ENCODE results near the gene NSUN5. TPM values are rescaled to one million over a fixed set of nuclear protein-coding genes. Genes with fewer than 3 reads are reported as not detected.
"Not testable (repeated sequence)": the region's sequence is repeated elsewhere in the genome, so short reads cannot be mapped to it uniquely, and the experiment has no call there.

Gene NSUN5
- 9.4 TPM for total RNA-seq

DNA sequence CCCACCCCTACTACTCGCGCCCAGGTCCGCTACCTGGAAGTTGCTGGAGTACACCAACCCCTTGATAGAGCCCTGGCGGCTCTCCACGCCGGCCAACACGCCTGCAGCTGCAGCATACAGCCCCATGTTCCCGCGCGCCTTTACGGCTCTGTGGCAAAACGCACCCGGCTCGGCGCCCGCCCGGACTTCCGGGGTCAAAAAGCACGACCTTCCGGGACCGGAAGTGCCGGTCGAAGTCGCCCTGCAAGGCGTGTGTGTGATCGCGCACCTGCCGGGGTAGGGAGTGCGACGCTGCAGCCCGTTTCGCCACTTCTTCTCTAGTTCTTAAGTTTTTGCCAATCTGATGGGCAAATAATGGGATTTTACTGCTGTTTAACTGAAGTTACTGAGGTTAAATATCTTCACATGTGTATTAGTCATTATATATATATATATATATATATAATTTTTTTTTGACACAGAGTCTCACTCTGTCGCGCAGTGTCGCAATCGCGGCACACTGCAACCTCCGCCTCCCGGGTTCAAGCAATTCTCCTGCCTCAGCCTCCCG, at the start of gene NSUN5:
TSS of gene NSUN5 (minus strand) at position 162 of the 550 bp plus-strand sequence. CDS start at position 126, 36 bp downstream.
- peak; percentile 45 for DNase-seq

DNA sequence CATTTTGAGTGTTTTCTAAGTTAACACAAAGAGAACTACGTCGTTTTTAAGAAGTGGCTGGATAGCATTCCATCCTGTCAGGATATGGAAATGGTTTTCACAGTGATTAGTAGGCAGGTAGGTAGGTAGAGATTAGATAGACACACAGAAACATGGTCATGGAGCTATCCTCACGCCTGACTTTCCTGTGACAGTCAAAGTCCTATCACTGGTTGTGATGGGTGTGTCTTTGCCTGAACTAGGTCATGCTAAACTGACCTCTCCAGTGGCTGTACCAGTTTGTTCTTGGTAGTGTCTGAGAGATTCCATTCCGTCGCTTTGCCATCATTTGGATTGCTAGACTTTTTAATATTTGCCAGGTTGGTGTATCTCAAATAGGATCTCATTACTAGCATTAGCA, 47.5 kb upstream of the NSUN5 start:
- DNase-seq = no peak

DNA sequence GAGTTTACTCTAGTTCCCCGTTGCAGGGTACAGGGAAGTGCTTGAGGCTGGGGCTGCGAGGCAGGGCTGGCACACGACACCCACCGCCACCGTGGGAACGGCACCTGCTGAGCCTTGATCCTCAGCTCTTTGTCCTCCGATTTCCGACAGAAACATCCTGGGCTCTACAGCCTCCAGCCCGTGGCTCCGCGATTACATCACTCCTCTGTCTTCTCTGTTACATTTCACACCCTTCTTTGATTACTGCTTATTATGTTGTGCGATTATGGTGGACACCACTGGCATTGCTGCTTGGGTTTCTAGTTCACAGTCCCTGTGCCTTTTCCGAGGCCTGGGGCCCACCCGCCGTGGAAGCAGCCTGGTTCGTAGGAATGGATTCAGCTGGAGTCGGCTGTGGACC, 46.2 kb upstream of the NSUN5 start:
- DNase-seq = no peak

DNA sequence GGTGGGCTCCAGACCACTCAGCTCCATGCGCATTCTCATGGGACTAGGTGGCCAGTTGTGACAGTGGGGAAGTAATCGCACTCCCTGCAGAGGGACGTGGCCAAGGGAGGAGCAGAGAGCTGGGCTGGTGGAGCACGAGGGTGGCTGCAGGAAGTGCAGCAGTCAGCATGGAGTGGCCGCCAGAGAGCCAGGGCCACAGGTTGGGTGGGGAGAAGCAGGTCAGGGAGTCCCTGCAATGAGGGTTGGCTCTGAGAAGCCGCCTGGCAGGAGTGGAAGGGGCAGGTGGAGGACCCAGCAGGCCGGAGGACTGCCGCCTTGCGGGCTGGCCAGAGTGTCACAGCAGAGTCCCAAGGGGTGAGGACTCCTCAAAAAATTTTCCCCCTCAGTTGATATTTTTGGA, 45.6 kb upstream of the NSUN5 start:
- no peak for DNase-seq

DNA sequence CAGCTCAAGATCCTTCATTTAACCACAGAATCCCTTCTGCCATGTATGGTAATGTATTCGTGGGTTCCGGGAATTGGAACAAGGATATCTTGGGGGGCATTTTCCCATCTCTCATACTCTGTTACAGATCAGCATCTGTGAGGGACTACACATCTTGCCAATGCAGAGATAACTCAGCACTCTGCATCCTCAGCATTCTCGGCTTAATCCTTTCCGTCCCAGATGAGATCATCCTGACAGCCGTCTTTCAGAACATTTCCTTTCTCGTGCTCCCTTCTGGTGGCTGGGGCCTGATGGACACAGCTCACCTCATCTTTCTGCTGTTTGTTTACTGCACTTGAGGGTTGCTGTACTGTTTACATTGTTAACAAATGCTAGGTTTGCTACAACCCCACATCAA, 44.6 kb upstream of the NSUN5 start:
- no peak for DNase-seq

GRCh38 chr7:73352784-73353183, 44.2 kb upstream of the NSUN5 start:
- DNase-seq = no peak

GRCh38 chr7:73351447-73352167, 43.0 kb upstream of the NSUN5 start:
- no peak for DNase-seq

DNA sequence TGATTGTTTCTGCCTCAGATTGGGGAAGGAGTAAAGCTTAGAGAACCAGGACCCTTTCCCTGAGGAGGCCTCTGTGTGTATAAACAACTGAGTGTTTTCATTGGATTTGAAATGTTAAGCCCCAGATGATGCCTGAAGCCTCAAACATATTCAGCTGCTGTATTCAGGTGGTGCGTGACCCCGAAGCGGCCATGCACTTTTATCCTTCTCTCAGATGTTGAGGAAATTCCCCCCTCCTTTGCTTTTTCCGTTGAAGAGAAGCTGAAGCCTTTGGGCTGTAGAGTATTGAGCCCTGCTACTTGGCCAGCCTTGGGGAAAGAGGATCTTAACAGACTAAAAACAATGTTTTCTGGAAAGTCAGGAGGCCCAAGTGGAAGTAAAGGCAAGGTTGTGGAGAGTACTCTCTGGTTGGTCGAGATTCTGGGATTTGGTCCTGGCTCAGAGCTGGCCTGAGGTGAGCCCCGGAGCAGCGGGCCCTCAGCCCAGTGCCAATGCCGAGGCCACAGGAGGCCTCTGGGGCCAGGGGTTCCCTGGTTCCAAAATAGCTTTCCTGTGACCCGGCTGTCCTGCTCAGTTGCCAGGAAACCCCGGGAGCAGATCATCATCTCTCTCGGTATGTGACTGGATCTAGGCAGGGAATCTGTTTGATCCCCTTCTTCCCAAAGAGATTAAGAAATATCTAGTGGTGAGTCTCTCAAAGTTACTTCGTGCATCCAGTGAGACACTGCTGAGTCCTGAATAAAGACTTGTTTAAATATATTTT, 41.9 kb upstream of the NSUN5 start:
- DNase-seq = no peak

DNA sequence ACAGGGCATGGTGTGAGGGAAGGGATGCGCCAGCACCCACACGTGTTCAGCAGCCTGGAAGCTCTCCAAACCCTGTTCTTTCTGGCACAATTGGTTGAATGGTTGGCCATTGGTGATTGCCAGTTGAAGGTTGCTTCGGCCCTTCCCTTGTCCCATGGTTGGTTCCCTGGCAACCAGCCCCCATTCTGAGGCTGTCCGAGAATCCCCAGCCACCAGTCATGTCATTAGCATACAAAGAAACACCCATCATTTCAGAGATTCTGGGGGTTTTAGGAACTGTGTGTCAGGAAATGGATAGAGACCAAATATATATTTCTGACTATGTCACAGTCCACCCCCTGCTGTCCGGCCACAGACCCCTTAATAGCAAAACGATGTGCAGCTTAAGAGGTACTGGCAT, 41.1 kb upstream of the NSUN5 start:
- DNase-seq = no peak

DNA sequence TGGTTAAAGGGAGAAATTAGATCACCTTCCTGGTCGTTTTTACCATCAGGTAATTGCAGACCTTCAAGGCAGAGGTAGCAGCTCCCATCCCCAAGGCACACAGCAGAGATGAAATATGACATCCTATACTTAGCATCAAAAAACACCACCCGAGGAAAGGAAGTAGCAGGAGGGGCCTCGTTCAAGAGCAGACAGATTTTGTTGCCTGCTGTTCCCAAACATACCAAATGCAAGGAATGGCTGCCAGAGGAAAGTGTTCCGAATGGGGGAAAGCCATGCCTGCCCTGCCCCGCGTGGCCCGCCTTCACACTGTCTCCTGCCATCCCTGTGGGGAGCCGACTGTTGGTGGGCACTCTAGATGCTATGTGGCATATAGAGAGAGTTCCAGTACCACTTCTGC, 37.3 kb upstream of the NSUN5 start:
- no peak for DNase-seq

DNA sequence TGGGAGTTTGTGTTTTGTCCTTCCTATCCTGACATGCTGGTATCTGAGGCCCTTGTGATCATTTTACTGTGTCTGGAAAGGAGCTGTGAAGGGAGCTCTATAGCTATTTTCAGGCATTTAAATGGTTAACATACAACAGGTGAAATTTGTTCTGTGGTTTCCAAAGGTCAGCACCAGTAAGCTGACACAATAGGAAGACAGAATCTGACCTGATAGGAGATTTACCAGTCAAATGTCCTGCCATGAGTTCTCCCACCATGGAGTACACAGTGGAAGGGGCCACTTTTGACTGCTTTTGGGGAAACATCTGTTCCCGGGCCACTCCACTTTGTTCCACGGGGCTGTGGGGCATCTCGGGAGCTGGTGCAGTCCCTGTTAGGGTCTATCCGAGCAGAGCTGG, 36.9 kb upstream of the NSUN5 start:
- no peak for DNase-seq

- DNase-seq = no peak
Observed at GRCh38 chr7:73343671-73344380, 35.2 kb upstream of the NSUN5 start.

DNA sequence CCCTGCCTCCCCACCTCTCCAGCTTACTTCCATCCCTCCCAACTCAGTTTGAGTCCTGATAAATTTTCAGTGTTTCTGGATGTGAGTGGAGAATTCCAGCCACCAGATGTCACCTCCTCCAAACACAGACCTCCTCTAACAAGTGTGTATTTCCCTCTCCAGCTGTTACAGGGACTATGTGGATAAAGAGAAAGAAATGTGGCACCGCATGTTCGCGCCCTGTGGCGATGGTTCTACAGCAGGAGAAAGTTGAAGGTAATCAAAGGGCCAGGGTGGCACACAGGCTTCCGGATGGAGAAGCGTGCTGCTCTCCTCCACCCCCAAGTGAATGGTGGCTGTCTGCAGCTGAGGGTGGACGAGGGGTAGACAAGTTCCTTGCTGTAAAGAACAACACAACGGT, 34.0 kb upstream of the NSUN5 start:
- peak; percentile 21 for DNase-seq

DNA sequence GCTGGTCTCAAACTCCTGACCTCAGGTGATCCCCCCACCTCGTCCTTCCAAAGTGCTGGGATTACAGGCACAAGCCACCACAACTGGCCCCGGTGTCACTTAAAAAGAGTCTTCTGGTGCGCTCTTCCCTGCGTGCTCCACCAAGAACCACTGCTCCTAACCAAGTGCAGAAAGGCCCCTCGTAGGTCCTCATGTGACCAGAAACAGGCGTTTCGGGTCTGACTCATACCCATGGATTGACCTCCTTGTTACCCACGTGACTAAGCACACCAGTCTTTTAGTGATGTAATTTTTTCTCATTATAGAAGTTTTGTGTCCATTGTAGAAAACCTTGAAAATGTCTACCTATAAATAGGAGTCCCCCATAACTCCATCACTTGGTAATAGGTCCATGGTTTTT, 33.3 kb upstream of the NSUN5 start:
- DNase-seq = no peak

- no peak for DNase-seq
Observed at GRCh38 chr7:73340514-73340913, 31.9 kb upstream of the NSUN5 start.

DNA sequence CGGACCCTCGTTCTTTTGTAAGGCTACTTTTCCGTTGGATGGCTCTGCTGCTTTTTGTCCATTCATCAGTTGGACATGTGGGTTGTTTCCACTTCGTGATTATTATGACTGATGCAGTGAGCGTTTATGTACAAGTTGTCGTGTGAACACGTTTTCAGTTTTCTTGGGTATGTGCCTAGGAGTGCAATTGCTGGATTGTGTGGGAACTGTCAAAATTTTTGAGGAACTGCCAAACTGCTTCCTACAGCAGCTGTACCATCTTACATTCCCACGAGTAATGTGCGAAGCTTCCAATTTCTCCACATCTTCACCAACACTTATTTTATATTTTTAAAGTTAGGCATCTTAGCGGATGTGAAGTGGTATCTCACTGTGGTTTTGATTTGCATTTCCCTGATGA, 29.7 kb upstream of the NSUN5 start:
- no peak for DNase-seq

- no peak for DNase-seq
Observed at GRCh38 chr7:73332447-73332846, 23.8 kb upstream of the NSUN5 start.

GRCh38 chr7:73330772-73331171, 22.1 kb upstream of the NSUN5 start:
- DNase-seq = no peak

DNA sequence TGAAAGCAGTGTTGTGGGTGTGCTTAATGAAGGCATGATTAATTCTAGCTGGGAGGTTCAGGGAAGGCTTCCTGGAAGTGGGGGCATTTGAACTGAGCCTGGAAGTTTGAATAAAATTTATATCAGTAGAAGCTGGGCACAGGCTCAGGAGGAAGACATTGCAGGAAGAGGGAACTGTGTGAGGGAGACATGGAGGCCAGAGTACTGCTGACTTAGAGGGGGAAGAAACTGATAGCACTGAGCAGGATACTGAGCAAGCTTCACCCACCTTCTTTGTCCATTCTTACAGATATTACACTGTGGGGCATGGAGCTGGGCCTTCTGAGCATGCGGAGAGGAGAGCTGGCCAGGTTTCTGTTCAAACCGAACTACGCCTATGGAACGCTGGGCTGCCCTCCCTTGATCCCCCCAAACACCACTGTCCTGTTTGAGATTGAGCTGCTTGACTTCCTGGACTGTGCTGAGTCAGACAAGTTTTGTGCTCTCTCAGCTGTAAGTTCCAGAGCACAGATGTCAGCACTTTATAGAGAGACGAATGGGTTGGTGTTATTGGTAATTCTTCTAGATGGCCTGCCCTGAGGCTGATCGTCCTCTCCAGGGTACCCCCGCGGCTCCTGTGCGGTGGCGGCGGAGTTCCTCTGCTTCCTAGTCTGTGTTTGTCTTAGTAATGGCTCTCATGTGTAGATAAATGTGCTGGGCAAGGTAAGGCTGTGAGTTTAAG, 21.4 kb upstream of the NSUN5 start:
- DNase-seq = no peak

DNA sequence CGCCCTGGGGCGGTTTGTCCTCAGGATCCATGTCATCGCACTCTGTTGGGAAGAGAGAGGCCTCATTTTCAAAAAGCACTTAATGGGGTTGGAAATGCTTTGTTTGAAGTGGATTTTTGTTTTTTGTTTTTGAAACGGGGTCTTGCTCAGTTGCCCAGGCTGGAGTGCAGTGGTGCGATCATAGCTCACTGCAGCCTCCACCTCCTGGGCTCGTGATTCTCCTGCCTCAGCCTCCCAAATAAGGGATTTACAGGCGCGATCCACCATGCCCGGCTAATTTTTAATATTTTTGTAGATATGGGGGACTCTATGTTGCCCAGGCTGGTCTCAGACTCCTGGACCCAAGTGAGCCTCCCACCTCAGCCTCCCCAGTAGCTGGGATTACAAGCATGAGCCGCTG, 20.1 kb upstream of the NSUN5 start:
- DNase-seq = no peak

DNA sequence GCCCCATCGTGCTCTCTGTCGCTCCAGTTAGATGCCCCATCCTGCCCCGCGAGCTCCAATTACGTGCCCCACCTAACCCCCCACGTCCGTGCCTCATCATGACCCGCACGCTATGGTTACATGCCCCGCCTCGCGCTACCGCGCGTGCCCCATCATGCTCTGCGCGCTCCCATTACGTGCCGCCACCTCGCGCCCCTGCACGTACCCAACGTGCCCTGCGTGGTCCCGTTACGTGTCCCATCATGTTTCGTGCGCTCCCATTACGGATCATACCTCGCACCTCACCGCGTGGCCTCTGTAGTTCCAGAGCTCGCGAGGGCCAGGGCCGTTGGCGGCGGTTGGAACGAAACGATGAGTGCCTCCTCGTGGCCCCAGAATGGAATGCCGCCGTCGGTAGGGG, 19.3 kb upstream of the NSUN5 start, which contains the start of the genes FKBP6 and TRIM50:
TSS of gene FKBP6 (plus strand) at position 240 of the 400 bp plus-strand sequence. CDS start 268 bp downstream, outside the sequence.
TSS of gene TRIM50 (minus strand) at position 161 of the 400 bp plus-strand sequence. CDS start 3,295 bp downstream, outside the sequence.
- not testable (repeated sequence) for DNase-seq

DNA sequence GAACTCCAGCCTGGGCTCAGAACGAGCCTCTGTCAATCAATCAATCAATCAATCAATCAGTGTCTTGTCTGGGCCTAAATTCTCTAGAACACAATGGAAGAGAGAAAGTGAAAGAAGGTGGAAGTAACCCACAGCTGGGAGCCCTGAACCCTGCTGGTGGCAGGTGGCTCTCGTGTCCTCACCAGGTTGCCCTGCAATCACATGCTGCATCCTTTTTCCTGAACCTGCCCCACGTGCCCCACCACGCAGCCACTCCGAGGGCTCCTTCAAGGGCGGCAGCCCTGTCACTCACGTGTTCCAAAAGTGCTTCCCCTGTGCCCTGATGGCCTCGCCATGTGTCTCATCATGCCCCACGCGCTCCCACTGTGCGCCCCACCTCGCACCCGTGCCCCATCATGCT, 18.8 kb upstream of the NSUN5 start:
- DNase-seq = not testable (repeated sequence)
